ENCODE measurements around the gene VSIG4. TPM values are rescaled to one million over a fixed set of nuclear protein-coding genes. Genes with fewer than 3 reads are reported as not detected.

VSIG4 gene
- total RNA-seq, 1 experiment from 2014 or later: not detected

- no peaks in the 10 kb centered on the region for H3K36me3 ChIP-seq (ENCODE audit: low read depth, low read length)
- H3K27ac ChIP-seq (ENCODE audit: low read length): no peak overlapping the region
- POLR2A ChIA-PET (ENCODE audit: unreplicated experiment): no interaction called here
- H3K9me2 ChIP-seq (replicated peaks; ENCODE audit: low read length): no peaks in the 10 kb centered on the region
- H2AFZ ChIP-seq (ENCODE audit: low read length): no peak overlapping the region
- H3K79me2 ChIP-seq (ENCODE audit: low read length): no peaks in the 10 kb centered on the region
- no peak for DNase-seq
- no peaks in the 10 kb centered on the region for H3K27me3 ChIP-seq (ENCODE audit: low read length)
- CTCF ChIA-PET: no interaction called here
- TF ChIP-seq EZH2phosphoT487 (IDR thresholded peaks at IDR 0.05; ENCODE audit: borderline replicate concordance, low read length) (no peak), CTCF (conservative IDR thresholded peaks at IDR 0.05; ENCODE audit: low read depth, low read length) (no peak), EZH2 (IDR thresholded peaks at IDR 0.05; ENCODE audit: low read length, unreplicated experiment) (no peak)
- no peaks in the 10 kb centered on the region for H3K4me1 ChIP-seq (ENCODE audit: insufficient read depth, low read length)
- BruUV-seq (replicated peaks): no TSS peak
- H3K9me3 ChIP-seq (ENCODE audit: low read length): no peaks in the 10 kb centered on the region
- H3K4me2 ChIP-seq (ENCODE audit: low read length): no peak overlapping the region
- intact Hi-C loops (cut with micrococcal nuclease): no loop called here
- no peaks in the 10 kb centered on the region for H3F3A ChIP-seq (ENCODE audit: low read length, unreplicated experiment)
- ATAC-seq: no peak
- H3K4me3 ChIP-seq (ENCODE audit: low read length): no peak overlapping the region
- H3K9ac ChIP-seq (ENCODE audit: low read length): no peak overlapping the region
- no peaks in the 10 kb centered on the region for H4K20me1 ChIP-seq (ENCODE audit: low read length)
These were observed 26.6 kb downstream of the VSIG4 start for GRCh38 chrX:66013194-66013816.

GRCh38 chrX:66012094-66012534 is 27.8 kb downstream of the VSIG4 start:
- H3K9ac ChIP-seq (ENCODE audit: low read length): no peak overlapping the region
- H3K4me1 ChIP-seq (ENCODE audit: insufficient read depth, low read length): no peaks in the 10 kb centered on the region
- no peaks in the 10 kb centered on the region for H3K27me3 ChIP-seq (ENCODE audit: low read length)
- H4K20me1 ChIP-seq (ENCODE audit: low read length): no peaks in the 10 kb centered on the region
- no peaks in the 10 kb centered on the region for H3K9me2 ChIP-seq (replicated peaks; ENCODE audit: low read length)
- no peak overlapping the region for H3K4me2 ChIP-seq (ENCODE audit: low read length)
- intact Hi-C loops (cut with micrococcal nuclease): no loop called here
- no peaks in the 10 kb centered on the region for H3F3A ChIP-seq (ENCODE audit: low read length, unreplicated experiment)
- H3K36me3 ChIP-seq (ENCODE audit: low read depth, low read length): no peaks in the 10 kb centered on the region
- ATAC-seq (no peak), DNase-seq (no peak)
- H3K9me3 ChIP-seq (ENCODE audit: low read length): no peaks in the 10 kb centered on the region
- no peak overlapping the region for H3K4me3 ChIP-seq (ENCODE audit: low read length)
- CTCF ChIA-PET: no interaction called here
- no peaks in the 10 kb centered on the region for H3K79me2 ChIP-seq (ENCODE audit: low read length)
- TF ChIP-seq EZH2phosphoT487 (IDR thresholded peaks at IDR 0.05; ENCODE audit: borderline replicate concordance, low read length): no peak
- TF ChIP-seq CTCF (conservative IDR thresholded peaks at IDR 0.05; ENCODE audit: low read depth, low read length): no peak
- no peak for TF ChIP-seq EZH2 (IDR thresholded peaks at IDR 0.05; ENCODE audit: low read length, unreplicated experiment)
- POLR2A ChIA-PET (ENCODE audit: unreplicated experiment): no interaction called here
- no peak overlapping the region for H2AFZ ChIP-seq (ENCODE audit: low read length)
- H3K27ac ChIP-seq (ENCODE audit: low read length): no peak overlapping the region
- BruUV-seq (replicated peaks): no TSS peak

GRCh38 chrX:66009231-66009845 is 30.5 kb downstream of the VSIG4 start:
- no peak overlapping the region for H3K9ac ChIP-seq (ENCODE audit: low read length)
- H3K4me3 ChIP-seq (ENCODE audit: low read length): no peak overlapping the region
- H3K27ac ChIP-seq (ENCODE audit: low read length): no peak overlapping the region
- H2AFZ ChIP-seq (ENCODE audit: low read length): no peak overlapping the region
- TF ChIP-seq EZH2 (IDR thresholded peaks at IDR 0.05; ENCODE audit: low read length, unreplicated experiment) (no peak), EZH2phosphoT487 (IDR thresholded peaks at IDR 0.05; ENCODE audit: borderline replicate concordance, low read length) (no peak), CTCF (conservative IDR thresholded peaks at IDR 0.05; ENCODE audit: low read depth, low read length) (no peak)
- no peaks in the 10 kb centered on the region for H4K20me1 ChIP-seq (ENCODE audit: low read length)
- DNase-seq (no peak), ATAC-seq (no peak)
- H3K4me1 ChIP-seq (ENCODE audit: insufficient read depth, low read length): no peaks in the 10 kb centered on the region
- no peaks in the 10 kb centered on the region for H3K36me3 ChIP-seq (ENCODE audit: low read depth, low read length)
- no peaks in the 10 kb centered on the region for H3F3A ChIP-seq (ENCODE audit: low read length, unreplicated experiment)
- no TSS peak for BruUV-seq (replicated peaks)
- H3K9me3 ChIP-seq (ENCODE audit: low read length): no peaks in the 10 kb centered on the region
- intact Hi-C loops (cut with micrococcal nuclease): no loop called here
- no peaks in the 10 kb centered on the region for H3K9me2 ChIP-seq (replicated peaks; ENCODE audit: low read length)
- ChIA-PET CTCF (no interaction called here), POLR2A (ENCODE audit: unreplicated experiment) (no interaction called here)
- no peaks in the 10 kb centered on the region for H3K79me2 ChIP-seq (ENCODE audit: low read length)
- H3K4me2 ChIP-seq (ENCODE audit: low read length): no peak overlapping the region
- H3K27me3 ChIP-seq (ENCODE audit: low read length): no peaks in the 10 kb centered on the region

Measured in PC-3 (cell line).